ENCODE data around the gene LYRM7.
"Not testable (repeated sequence)": the region's sequence is repeated elsewhere in the genome, so short reads cannot be mapped to it uniquely, and the experiment has no call there.

The LYRM7 gene

DNA sequence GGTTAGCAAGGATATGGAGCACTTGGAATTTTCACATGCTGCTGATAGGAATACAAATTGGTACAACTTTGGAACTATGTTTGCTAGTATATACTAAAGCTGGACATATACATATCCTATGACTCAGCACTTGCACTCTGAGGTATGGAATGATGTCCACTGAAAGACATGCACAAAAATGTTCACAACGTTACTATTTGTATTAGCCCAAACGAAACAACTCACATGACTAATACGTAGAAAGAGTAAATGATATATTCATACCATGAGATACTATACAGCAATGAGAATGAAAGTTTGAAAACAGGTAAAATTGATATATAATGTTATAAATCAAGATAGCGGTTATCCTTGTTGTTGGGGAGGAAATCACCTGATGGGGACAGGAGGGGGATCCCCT is 47.6 kb downstream of the LYRM7 start:
- FAIRE-seq (no peak), DNase-seq (ENCODE audit: low spot score) (no peak)

DNA sequence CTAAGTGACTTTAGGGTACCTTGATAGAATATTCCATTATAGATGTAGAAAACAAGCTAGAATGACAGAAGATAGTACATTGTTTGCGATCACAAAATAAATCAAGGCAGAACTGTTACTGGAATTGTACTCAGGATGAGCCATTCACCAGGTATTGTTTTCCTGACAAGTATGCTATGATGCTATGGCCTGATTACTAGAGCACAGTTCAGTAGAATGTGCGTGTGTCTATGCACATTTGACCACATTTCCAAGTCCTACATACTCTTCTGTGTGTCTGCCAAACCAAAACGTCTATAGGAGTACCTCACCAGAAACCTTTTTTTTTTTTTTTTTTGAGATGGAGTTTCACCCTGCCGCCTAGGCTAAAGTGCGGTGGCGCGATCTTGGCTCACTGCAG is 49.8 kb downstream of the LYRM7 start:
- FAIRE-seq (no peak), DNase-seq (ENCODE audit: low spot score) (no peak)

DNA sequence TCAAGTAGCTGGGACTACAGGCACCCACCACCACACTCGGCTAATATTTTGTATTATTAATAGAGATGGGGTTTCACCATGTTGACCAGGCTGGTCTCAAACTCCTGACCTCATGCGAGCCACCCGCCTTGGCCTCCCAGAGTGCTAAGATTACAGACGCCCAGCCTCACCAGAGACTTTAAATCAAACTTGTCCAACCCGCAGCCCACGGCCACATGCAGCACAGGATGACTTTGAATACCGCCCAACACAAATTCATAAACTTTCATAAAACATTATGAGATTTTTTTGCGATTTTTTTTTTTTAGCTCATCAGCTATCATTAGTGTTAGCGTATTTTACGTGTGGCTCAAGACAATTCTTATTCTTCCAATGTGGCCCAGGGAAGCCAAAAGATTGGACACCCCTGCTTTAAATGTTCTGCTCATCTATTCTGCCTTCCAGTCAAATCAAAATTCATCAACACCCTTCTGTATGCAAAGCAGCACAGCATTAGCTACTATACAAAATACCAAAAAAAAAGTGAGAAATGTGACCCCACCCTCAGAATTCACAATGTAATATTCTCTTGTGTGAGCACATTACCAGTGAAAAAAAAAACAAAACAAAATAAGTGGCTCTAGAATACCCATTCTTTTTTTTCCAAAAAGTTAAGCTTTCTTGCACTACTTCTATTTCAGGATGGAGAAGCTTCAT is 50.4 kb downstream of the LYRM7 start:
- FAIRE-seq (no peak), DNase-seq (ENCODE audit: low spot score) (no peak)

DNA sequence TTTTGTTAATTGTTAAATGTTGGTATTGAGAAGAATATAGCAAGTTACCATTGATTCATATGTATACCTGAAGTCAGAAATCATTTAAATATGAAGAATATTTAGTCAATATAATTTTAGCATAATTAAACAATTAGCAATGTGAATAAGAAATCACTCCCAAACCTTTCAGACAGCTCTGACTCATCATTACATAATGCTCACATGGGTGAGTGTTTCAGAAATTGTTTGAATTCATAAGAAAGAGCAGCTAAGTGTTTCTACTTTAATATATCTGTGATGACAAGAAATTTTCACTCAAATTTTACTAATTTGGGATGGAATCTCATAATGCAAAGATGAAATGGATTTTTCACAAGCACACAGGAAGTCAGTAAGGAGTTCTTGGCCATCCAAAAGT is 51.1 kb downstream of the LYRM7 start:
- FAIRE-seq: no peak
- no peak for DNase-seq (ENCODE audit: low spot score)

GRCh38 chr5:131222731-131223130 is 52.0 kb downstream of the LYRM7 start:
- no peak for DNase-seq (ENCODE audit: low spot score)
- FAIRE-seq: no peak

DNA sequence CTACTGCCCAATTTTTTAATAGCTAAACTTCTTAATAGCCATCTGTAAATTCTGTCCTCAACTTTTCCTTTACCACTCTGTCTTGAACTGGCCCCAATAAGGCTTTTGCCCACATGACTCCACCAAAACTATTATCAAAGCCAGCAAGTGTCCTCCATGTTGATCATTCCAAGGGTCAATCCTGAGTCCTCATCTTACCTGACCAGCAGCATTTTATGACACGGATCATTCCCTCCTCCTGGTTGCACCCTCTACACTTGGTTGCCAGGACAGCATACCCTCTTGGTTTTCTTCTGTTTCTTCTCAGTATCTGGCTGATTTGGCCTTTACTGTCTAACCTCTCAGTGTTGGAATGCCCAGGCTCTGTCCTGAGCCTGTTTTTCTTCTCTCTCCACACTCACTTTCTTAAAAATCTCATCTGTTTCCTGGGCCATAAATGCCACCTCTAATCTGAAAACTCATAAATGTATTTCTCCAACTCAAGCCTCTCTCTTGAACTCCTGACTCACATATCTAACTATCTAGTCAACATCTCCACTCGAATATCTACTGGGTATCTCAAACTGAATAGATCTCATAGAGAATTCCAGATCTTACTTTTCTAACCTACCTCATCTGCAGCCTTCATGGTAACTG is 53.1 kb downstream of the LYRM7 start:
- DNase-seq (ENCODE audit: low spot score) (no peak), FAIRE-seq (no peak)

DNA sequence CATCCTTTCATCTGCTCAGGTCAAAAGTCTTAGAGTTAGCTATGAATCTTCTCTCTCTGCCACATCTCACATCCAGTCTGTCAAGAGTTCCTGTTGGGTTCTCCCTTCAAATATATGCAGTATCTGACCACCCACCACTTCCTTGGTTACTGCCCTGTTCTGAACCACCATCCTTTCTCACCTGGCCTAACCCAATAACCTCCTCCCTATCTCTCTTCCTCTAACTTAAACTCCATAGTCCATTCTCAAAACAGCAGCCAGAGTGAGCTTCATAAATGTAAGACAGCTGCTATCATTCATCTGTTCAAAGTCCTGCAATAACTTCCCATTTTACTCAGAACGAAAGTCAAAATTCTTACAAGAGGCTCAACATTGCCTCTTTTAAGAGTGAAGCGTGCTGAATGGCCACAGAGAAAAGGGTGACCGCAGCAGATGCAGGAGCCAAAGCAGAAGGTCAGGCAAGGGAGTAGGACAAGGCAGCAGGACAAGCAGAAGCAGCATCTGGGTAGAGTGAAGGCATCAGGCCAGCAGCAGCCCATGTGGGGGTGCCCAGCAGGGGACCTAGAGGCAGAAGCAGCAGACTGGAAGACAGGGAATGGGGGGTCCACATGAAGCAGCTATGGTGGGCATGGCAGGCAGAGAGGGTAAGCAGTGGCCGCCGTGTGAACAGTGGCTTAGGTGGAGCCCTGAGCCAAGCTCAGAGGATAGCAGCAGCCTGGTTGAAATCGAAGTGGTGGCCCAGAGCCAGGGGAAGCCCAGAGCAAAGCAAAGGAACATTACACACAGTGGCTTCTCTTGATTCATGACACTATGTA is 53.9 kb downstream of the LYRM7 start:
- FAIRE-seq: no peak

GRCh38 chr5:131225282-131225974 is 54.7 kb downstream of the LYRM7 start:
- no peak for FAIRE-seq
- DNase-seq (ENCODE audit: low spot score): no peak

More for the DNA sequence above, 53.9 kb downstream of the LYRM7 start:
- no peak for DNase-seq (ENCODE audit: low spot score)

GRCh38 chr5:131226899-131227298 is 56.2 kb downstream of the LYRM7 start:
- FAIRE-seq (no peak), DNase-seq (ENCODE audit: low spot score) (no peak)

- DNase-seq (ENCODE audit: low spot score) (no peak), FAIRE-seq (no peak)
Measured at GRCh38 chr5:131228646-131229045, 57.9 kb downstream of the LYRM7 start.

- no peak for FAIRE-seq
- DNase-seq (ENCODE audit: low spot score): no peak
Measured at GRCh38 chr5:131229623-131230022, 58.9 kb downstream of the LYRM7 start.

- DNase-seq (ENCODE audit: low spot score) (no peak), FAIRE-seq (no peak)
Measured at GRCh38 chr5:131230406-131230805, 59.7 kb downstream of the LYRM7 start.

DNA sequence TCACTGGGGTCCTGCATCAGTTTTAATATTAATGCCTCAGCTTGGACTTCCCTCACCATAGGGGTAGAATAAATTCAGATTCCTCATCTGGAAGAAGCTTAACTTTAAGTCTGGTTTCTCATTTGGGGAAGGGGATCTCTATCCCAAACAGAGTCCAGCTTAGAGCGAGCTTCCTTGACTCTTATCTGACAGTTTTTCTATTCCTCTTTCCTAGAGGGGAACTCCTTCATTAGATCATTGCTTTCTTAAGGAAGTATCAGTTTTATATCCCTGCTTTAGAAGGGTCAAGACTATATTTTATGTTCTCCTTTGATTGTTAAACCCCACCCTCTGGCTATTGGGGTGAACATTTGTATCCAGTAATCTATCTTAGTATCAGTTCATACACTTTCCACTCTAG is 68.9 kb downstream of the LYRM7 start:
- DNase-seq (ENCODE audit: low spot score): no peak
- no peak for FAIRE-seq

DNA sequence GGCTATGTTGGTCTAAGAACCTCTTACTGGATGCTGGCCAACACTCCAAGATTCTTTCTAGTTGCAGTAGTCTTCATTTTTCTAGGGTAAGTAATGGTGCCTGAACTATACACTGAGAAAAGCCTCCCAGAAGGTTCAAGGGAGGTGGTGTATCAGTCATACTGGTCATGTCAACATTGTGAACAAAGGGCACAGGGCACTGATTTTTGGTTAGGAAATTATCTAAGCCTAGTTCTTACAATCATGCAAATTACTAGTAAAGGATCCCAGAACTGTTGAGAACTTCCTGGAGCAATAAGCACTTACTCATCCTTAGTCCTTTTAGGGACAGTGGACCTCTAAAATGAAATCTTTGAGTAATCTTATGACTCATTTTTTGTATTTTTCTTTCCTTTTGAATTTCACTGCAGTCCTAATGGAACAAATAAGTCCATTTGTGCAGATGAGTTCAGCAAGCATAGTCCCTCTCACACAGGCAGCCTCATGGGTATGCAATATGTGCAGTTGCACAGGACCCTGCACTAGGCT is 72.0 kb downstream of the LYRM7 start:
- peak; percentile 84 for FAIRE-seq
- peak; percentile 81 for DNase-seq (ENCODE audit: low spot score)

- FAIRE-seq (no peak), DNase-seq (ENCODE audit: low spot score) (no peak)
Measured at GRCh38 chr5:131245312-131245711, 74.6 kb downstream of the LYRM7 start.

- no peak for FAIRE-seq
- DNase-seq (ENCODE audit: low spot score): no peak
Measured at GRCh38 chr5:131245948-131246347, 75.2 kb downstream of the LYRM7 start.

GRCh38 chr5:131246504-131246903 is 75.8 kb downstream of the LYRM7 start:
- FAIRE-seq (no peak), DNase-seq (ENCODE audit: low spot score) (no peak)

- DNase-seq (ENCODE audit: low spot score) (no peak), FAIRE-seq (peak; percentile 23)
Measured at GRCh38 chr5:131250751-131251475, 80.2 kb downstream of the LYRM7 start.

DNA sequence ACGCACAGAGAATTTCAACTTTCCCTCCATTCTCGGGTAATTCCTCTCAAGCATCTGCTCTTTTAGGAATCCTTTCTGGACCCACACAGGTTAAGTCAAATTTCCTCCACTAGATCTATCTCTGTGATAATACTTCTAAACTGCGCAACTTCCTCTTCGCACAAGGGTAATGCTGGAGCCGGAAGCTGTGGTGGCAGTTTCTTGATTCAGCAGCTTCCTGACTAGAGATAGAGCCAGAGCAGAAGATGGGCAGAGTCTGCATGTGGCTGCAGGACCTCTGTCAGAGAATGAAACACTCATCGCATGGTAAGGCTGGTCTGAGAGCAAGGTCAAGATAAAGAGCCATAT is 82.1 kb downstream of the LYRM7 start:
- FAIRE-seq (no peak), DNase-seq (ENCODE audit: low spot score) (no peak)

- not testable (repeated sequence) for FAIRE-seq; DNase-seq (ENCODE audit: low spot score)
Measured at GRCh38 chr5:131254025-131254424, 83.3 kb downstream of the LYRM7 start.

DNA sequence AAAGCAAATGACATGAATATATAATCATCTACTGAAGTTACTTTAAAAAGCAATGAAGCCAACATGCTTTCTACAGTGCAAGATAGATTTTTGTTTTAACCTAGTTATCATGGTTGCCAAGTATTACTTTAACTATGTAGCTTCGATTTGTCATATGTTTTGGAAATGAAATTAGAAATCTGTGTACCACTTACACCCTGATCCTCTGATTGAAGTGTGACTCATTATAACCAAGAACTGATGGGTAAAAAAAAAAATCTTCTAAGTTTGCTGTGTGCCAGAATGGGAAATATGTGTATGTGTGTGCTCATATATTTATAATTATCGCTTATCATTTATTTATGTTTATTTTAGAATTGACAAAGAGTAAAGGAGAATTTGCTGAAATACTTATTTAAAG is 84.0 kb downstream of the LYRM7 start:
- FAIRE-seq (no peak), DNase-seq (ENCODE audit: low spot score) (no peak)
